NCI-H2171 (cell line): ENCODE data around the gene KRT71.
"Not testable (repeated sequence)": the region's sequence is repeated elsewhere in the genome, so short reads cannot be mapped to it uniquely, and the experiment has no call there.

Experiments used
- DNase-seq: peaks from one replicate; lab custom pipeline; 2025; lab: John Stamatoyannopoulos, UW

KRT71 gene

DNA sequence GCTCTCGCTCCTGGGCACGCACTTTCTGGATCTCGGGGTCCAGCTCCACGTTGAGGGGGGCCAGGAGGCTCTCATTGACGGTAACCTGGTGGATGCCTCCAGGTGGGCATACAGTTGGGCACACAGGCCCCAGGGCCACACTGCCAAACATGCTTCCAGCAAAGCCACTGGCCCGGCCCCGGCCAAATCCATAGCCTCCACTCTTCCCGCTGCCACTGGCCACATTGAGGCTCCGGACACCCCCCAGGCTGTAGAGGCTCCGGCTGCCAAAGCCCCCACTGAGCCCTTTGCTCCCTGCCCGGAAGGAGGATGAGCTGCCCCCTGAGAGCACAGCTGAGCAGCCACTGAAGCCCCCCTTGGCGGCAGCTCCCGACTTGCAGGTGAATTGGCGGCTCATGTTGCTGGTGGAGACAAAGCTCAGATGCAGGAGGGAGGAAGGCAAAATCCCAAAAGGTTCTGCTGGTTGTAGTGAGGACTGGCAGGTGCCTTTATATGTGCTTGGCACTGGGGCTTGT lies at the start of gene KRT71:
KRT71 (minus strand) TSS at position 465 of the 515 bp plus-strand sequence; CDS start at position 397, 68 bp downstream.
- no peak for DNase-seq

DNA sequence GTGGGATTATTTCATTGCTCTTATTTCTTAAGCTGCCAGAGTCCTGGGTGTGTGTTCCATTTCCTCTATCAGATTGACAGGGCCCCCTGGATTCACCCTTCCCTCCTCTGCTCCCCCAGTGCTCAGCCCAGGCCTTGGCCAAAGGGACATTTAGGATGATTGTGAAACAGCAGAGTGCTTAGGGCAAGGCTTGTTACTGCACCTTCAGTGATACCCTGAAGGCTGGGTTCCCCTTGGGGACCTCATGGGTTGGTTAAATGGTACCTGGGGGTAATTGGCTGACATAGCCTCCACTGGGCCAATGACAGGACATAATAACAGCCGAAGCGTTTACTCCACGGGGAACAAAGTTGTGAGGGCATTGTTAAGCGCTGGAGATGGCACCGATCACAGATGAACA lies 49.6 kb upstream of the KRT71 start:
- DNase-seq, result no peak

DNA sequence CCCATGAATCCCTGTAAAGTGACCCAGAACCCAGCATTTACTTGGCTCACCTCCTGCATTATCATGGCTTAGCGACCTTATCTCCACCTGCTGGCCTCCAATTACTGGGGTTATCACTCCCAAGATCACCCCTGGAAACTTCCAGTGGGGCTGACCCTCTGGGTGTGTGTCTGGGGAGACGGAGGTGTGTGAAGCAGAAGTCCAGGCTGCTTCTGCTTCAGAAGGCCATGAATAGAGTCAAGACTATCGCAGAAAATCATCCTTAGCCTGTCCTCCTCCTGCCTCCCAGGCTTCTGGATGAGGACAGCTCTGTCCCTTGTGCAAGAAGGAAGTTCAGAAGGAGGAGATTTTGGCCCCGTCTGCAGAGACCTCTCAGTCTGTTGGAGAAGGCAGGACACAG lies 48.7 kb upstream of the KRT71 start:
- no peak for DNase-seq

DNA sequence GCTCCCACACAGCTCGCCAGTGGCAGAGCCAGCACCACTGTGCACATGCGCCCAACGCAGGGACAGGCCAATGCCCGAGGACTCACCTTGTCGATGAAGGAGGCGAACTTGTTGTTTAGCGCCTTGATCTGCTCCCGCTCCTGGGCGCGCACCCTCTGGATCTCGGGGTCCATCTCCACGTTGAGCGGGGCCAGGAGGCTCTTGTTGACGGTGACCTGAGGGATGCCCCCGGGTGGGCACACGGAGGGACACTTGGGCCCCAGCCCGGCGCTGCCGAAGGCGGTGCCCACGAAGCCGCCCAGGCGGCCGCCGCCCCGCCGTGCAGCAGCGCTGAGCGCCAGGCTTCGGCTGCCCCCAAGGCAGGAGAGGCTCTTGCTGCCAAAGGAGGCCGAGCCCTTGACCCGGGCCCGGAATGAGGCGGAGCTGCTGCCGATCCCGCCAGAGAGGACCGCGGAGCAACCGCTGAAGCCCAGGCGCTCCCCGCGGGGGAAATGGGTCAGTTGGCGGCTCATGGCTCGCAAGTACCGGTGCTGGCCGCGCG lies 48.1 kb upstream of the KRT71 start, which contains the start of gene KRT72:
KRT72 (minus strand) TSS at position 523 of the 541 bp plus-strand sequence; CDS start at position 512, 11 bp downstream.
- DNase-seq, result no peak

DNA sequence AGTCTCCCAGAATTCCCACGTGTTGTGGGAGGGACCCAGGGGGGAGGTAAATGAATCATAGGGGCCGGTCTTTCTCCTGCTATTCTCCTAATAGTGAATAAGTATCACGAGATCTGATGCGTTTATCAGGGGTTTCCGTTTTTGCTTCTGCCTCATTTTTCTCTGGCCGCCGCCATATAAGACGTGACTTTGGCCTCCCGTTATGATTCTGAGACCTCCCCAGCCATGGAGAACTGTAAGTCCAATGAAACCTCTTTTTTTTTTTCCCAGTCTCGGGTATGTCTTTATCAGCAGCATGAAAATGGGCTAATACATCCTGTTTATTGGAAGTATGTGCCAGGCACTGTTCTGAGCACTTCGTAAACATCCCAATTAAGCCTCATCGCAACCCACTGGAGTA lies 47.5 kb upstream of the KRT71 start:
- no peak for DNase-seq

GRCh38 chr12:52600071-52600470 lies 47.1 kb upstream of the KRT71 start:
- no peak for DNase-seq

- no peak for DNase-seq
Measured at GRCh38 chr12:52598966-52599365, 46.0 kb upstream of the KRT71 start.

- not testable (repeated sequence) for DNase-seq
Measured at GRCh38 chr12:52594237-52594636, 41.3 kb upstream of the KRT71 start.

- DNase-seq, result no peak
Measured at GRCh38 chr12:52591521-52591920, 38.6 kb upstream of the KRT71 start.

DNA sequence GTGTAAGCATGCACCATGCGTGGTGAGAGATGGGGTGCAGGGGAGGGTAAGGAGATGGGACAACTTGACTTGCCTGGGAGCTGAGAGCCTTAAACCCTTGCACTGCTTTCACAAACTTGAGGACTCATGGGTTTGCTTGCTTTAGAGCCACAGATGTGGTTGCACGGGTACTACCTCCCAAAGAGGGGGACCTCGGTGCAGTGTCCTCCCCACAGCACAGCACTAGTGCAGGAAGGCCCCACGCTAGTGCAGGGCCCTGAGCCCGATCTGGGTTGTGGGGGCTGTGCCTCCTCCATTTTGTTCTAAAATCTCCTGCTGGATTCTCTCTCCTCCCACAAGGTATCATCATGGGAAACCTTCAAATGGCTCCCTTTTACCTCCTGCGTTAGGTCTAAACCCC lies 37.1 kb upstream of the KRT71 start:
- no peak for DNase-seq

DNA sequence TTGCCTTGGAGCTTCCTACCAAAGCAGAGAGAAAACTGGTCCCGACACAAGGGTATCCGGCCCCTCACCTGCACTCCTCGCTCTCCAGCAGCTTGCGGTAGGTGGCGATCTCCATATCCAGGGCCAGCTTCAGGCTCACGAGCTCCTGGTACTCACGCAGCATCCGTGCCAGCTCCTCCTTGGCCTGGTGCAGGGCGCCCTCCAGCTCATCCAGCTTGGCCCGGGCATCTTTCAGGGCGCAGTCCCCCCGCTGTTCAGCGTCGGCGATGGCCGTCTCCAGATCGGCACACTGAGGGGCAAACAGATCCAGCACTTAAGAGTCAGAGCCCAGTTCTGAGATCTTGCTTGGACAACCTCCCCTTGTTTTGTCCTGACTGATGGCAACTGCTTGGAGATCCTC lies 34.6 kb upstream of the KRT71 start:
- no peak for DNase-seq

- DNase-seq, result no peak
Measured at GRCh38 chr12:52585946-52586345, 33.0 kb upstream of the KRT71 start.

GRCh38 chr12:52585066-52585465 lies 32.1 kb upstream of the KRT71 start:
- no peak for DNase-seq

DNA sequence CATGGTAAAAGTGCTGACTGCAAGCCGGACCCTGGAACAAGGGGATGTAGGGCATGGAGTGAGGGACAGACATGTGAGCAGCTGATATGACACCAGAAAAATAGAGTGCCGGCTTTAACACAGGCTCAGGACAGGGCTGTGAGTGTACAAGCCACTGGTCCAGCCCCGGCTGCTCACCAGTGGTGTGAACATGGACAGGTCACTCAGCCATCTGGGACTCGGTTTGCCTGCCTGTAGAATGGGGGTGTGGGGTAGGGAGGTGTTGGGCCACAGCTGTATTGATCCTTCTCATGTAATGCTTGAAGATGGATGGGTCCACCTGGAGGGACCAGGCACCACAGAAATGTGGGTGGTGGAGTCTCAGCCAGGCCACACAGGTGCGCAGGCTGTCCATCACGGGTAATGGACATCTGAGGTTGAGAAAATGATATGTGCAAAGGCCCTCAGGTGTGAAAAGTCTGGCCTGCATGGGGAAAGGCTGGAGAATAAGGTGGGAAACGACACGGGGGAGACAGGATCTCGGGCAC lies 31.3 kb upstream of the KRT71 start:
- DNase-seq, result no peak

DNA sequence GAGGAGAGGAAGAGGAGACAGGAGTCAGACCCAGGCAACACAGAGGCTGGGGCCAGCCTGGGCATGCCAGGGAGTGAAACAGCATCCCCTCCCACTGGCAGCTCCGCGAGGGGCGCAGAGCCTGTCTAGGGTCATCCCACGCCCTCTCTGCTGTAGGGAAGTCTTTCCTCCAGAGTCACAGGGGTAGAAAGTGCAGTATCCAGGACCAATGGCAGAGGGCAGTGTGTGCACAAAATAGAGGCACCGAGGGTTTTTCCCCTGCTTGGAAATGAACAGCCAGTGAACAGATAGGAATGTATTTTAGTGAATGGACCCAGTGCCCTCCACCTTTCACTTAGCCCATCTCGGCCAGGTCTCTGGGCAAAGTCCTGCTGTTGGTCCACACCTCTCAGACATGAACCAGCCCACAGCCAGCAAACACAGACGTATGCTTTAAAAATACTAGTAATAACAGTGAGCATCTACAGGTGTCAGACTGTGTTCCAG lies 30.1 kb upstream of the KRT71 start:
- peak; percentile 82 for DNase-seq

DNA sequence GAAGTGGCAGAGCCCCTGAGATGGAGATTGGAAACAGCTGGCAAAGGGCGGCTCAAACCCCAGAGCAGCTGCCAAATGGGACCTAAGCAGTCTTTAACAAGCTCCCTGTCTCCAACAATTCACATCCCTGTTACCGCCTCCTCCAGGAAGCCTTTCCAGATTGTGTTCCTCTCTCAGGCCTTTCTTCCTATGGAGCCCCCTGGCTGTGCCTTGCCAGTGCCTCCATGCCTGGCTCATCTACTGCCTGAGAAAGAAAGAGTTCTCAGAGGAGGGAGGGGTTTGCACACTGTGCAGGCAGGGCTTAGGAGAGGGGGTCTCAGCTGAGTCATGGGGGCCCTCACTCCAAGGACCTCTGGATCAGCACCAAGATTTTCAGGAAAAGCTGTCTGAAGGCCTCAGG lies 29.5 kb upstream of the KRT71 start:
- DNase-seq, result no peak

DNA sequence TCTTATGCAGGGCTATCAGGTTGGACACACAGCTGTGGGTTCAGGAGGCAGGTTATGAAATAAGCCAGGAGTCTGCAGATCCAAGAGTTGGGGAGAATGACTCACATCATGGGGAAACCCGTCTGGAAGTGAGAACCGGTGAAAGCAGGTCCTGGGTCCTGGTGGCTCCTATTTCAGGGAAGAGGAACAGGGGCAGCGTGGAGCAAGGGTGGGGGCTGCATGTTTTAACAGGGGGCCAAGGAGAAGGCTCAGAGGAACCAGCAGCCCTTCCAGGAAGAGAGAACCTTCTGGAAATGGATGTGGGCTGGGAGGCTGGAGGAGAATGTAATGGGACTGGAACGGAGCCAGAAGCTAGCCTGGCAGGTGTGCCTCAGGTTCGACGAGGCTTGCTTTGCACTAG lies 28.5 kb upstream of the KRT71 start:
- no peak for DNase-seq

GRCh38 chr12:52581066-52581465 lies 28.1 kb upstream of the KRT71 start:
- no peak for DNase-seq

- DNase-seq, result no peak
Measured at GRCh38 chr12:52580496-52580895, 27.6 kb upstream of the KRT71 start.

GRCh38 chr12:52579468-52580465 lies 26.8 kb upstream of the KRT71 start:
- DNase-seq, result peak; percentile 13

GRCh38 chr12:52578469-52578868 lies 25.5 kb upstream of the KRT71 start:
- peak; percentile 83 for DNase-seq

DNA sequence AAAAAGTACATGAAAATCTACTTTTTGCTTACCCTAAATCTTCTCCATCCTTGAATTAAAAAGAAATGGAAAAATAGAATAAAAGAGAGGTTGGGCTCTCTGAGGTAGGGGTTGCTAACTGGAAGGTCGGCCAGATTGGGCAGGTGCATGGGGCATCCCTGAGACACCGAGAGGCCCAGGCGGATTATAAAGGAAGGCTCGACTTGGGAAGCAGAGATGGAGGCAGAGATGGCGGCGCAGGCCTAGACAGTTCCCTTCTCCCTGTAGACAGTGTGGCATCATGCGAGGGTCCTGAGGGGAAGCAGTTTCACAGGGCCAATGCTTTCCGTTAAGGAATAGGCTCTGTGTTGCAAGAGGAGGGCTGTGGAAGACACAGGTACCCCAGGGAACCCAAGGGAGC lies 24.4 kb upstream of the KRT71 start:
- DNase-seq, result no peak

- no peak for DNase-seq
Measured at GRCh38 chr12:52575948-52576347, 23.0 kb upstream of the KRT71 start.
